ENCODE results near the gene INPP5K.
A peak's percentile ranks its signal among the peaks of the same experiment; 100 is the strongest.
"Not testable (repeated sequence)": the region's sequence is repeated elsewhere in the genome, so short reads cannot be mapped to it uniquely, and the experiment has no call there.

The INPP5K gene

GRCh38 chr17:1461198-1461944, 55.0 kb downstream of the INPP5K start:
- DNase-seq: no peak

GRCh38 chr17:1460233-1460632, 56.2 kb downstream of the INPP5K start:
- no peak for DNase-seq

- peak; percentile 81 for DNase-seq
Measured at GRCh38 chr17:1455797-1456599, 60.4 kb downstream of the INPP5K start, which contains the start of gene CRK. CRK (minus strand) TSS chr17:1456232; CDS start chr17:1456117, 115 bp downstream.

GRCh38 chr17:1455291-1455796, 61.1 kb downstream of the INPP5K start:
- DNase-seq: peak; percentile 23

- no peak for DNase-seq
Measured at GRCh38 chr17:1454541-1454940, 61.9 kb downstream of the INPP5K start.

- not testable (repeated sequence) for DNase-seq
Measured at GRCh38 chr17:1453694-1454093, 62.7 kb downstream of the INPP5K start.

GRCh38 chr17:1452836-1453235, 63.6 kb downstream of the INPP5K start:
- DNase-seq: no peak

GRCh38 chr17:1450261-1450660, 66.2 kb downstream of the INPP5K start:
- DNase-seq: not testable (repeated sequence)

GRCh38 chr17:1449412-1449967, 66.9 kb downstream of the INPP5K start:
- DNase-seq: no peak

- DNase-seq: no peak
Measured at GRCh38 chr17:1447052-1447451, 69.4 kb downstream of the INPP5K start.

GRCh38 chr17:1446201-1446600, 70.2 kb downstream of the INPP5K start:
- no peak for DNase-seq

GRCh38 chr17:1445695-1446094, 70.7 kb downstream of the INPP5K start:
- not testable (repeated sequence) for DNase-seq

Data from NCI-H510A treated with DMSO at 0.1 percent for 48 hours (cell line).